SK-N-MC (cell line): ENCODE measurements around the gene TLCD5.

ENCODE experiments used
- EZH2 ChIP-seq: fragments of 200-600 bp; sonication (generic); IDR thresholded peaks from one replicate; pipeline ENCODE4 v1.6.1; 2017; ENCODE audit warnings: antibody characterized with exemption
- POLR2AphosphoS5 ChIP-seq: IDR thresholded peaks from 2 replicates; pipeline ENCODE4 v1.6.1; 2012; ENCODE audit warnings: mild to moderate bottlenecking, low read depth, low read length, borderline replicate concordance

GRCh38 chr11:120308081-120308480 is 17.0 kb upstream of the TLCD5 start:
- TF ChIP-seq POLR2AphosphoS5, result no peak
- no peak for TF ChIP-seq EZH2
